Measurements from ENCODE around the gene GADD45G.
A peak's percentile ranks its signal among the peaks of the same experiment; 100 is the strongest.

The GADD45G gene

DNA sequence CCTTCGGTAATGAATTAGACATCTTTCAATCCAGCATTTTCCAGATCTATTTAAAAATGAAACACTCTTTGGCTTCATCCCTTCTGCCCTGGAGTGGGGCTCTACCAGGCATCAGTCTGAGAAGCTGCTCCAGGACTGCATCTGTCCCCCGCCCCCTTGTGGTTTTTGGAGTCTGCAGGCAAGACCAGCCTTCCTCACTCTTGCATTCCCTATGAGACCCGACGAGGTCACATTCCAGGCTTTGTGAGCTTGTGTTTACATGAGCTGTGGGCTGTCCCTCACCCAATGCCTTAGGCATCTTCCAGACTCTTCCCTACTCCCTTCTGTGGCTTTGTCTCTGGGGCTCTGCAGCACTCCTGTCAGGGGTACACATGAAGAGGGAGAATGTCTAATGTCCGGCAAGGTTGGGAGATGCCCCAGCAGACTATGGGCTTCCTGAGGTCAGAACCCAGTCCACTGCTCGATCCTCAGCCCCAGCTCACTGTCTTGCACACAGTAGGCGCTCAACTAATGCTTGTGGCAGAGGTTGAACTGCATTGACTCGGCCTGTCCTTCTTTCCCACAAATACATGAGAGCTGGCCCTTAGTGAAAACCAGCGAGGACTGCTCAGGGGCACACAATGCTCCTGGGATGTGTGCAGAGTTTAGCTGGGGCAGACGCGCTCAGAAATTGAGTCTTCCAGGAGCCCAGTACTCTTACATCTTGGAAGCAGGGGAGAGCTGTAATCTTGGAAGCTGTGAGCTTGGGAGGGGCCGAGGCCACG, 11.7 kb upstream of the GADD45G start:
- DNase-seq (ENCODE audit: low read depth in 2 of 2): no peak

GRCh38 chr9:89593727-89594427, 10.9 kb upstream of the GADD45G start:
- DNase-seq (ENCODE audit: low read depth in 2 of 2): peak in 1 of 2 donors; percentile 46

DNA sequence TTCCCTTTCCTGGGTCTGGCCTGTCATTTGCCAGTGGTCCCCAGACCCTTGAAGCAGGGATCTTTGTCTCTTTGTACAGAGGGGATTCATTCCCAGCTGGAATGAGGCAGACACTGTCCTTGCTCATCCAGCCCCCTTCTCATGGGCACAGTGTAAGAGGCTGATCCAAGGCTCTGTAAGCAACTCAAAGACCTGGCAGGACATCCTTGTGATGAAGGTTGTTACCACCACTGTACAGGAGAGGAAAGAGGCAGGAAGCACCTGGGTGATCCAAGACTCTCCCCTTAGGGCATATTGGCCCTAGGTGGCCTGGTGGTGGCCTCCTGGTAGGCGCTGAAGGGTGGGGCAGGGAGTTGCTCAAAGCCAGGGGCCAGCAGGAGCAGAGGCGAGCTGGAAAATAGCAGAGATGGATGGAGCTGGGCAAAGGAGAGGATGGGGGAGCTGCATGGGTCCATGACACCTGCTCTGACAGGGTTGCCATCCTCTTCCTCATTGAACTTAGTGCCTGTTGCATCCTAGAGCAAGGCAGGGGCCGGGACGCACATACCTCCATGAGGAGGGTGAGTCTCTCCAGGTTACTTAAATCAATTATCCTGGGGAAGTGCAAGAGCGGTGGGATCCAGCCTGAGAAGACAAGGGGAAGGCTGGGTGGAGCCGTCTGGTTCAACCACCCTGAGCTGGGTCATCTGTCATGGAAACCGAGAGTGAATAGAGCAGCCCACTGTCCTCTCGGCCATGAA, 9.8 kb upstream of the GADD45G start:
- no peak for DNase-seq (ENCODE audit: low read depth in 2 of 2)

- no peak for DNase-seq (ENCODE audit: low read depth in 2 of 2)
These were observed 9.2 kb upstream of the GADD45G start for GRCh38 chr9:89595646-89596045.

DNA sequence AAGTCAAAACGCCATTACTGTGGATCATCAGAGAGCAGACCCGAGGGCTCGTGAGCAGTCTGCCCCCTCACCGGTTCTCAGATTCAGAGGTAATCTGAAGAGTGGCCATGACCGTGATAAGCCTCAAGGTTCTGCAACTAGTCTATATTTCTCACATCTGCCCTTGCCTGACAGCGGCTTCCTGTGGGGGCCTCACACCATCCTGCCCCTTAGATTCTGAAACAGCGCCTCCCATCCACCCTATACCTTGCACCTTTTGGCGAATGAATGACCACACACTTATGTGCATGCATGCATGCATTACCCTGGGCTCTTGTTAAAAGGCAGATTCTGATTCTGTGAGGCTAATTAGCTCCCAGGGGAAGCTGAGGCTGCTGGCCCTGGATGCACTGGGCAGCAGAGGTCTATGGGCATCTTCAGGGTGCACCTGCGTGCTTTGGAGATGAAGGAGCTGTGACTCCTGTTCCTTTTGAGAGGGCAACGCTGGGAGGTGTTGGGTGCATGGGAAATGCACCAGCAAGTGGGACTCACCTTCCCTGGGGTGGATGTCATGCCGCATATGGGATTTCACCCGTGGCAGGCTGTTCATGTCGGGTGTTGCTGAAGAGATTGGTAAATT, 7.8 kb upstream of the GADD45G start:
- DNase-seq (ENCODE audit: low read depth in 2 of 2): no peak

DNA sequence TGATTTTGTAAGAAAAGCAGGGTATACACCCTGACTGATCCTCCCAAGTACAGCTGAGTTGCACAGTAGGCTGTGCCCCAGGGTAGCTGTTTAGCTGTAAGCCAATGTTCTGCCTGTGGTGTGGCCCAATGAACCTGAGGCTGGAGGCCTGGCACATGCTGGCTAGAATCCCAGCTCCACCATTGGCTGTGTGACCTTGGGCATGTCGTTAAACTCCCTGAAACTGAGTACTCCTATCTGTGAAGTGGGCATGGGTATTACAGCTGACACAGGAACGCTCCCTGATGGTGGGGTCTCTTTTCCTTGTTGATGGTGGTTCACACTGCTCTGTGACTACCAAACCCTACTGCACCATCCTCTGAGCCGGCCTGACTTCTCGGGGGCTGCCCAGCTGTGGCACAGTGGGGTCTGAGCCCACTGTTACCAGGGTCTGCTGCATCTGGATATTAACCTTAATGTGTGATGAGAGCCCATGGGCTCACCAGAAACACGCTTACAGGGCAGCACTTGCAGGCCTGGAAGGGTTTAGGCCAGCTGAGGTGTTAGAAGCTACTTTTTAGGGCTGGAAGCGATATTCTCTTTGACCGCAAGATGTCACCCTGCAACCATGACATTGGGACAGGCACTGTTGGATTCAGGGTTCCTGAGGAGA, 7.0 kb upstream of the GADD45G start:
- DNase-seq (ENCODE audit: low read depth in 2 of 2): no peak

GRCh38 chr9:89598363-89598713, 6.5 kb upstream of the GADD45G start:
- no peak for DNase-seq (ENCODE audit: low read depth in 2 of 2)

- DNase-seq (ENCODE audit: low read depth in 2 of 2): no peak
These were observed 5.9 kb upstream of the GADD45G start for GRCh38 chr9:89598926-89599325.

- no peak for DNase-seq (ENCODE audit: low read depth in 2 of 2)
These were observed 4.0 kb upstream of the GADD45G start for GRCh38 chr9:89600831-89601230.

DNA sequence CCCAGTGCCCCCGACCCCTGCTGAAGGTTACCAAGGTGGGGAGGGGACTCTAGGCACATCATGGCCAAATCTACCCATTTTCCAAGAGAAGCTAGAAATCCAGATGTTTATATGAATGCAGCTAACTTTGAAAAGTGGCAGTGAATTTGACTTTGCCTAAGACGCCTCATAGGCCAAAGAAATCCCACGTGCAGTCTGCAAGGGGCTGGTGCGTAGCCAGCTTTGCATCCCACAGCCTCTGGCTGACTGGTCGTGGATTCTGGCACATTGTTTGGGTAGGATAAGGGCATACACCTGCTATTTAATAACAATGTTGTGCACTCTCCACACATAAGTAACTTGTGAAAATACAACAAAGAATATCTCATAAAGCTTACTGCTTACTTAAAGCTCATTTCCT, 3.5 kb upstream of the GADD45G start:
- DNase-seq (ENCODE audit: low read depth in 2 of 2): no peak

GRCh38 chr9:89601856-89602562, 2.8 kb upstream of the GADD45G start:
- DNase-seq (ENCODE audit: low read depth in 2 of 2): no peak

- DNase-seq (ENCODE audit: low read depth in 2 of 2): peak; percentile 53 to 75
These were observed 1.6 kb upstream of the GADD45G start for GRCh38 chr9:89602978-89603766.

DNA sequence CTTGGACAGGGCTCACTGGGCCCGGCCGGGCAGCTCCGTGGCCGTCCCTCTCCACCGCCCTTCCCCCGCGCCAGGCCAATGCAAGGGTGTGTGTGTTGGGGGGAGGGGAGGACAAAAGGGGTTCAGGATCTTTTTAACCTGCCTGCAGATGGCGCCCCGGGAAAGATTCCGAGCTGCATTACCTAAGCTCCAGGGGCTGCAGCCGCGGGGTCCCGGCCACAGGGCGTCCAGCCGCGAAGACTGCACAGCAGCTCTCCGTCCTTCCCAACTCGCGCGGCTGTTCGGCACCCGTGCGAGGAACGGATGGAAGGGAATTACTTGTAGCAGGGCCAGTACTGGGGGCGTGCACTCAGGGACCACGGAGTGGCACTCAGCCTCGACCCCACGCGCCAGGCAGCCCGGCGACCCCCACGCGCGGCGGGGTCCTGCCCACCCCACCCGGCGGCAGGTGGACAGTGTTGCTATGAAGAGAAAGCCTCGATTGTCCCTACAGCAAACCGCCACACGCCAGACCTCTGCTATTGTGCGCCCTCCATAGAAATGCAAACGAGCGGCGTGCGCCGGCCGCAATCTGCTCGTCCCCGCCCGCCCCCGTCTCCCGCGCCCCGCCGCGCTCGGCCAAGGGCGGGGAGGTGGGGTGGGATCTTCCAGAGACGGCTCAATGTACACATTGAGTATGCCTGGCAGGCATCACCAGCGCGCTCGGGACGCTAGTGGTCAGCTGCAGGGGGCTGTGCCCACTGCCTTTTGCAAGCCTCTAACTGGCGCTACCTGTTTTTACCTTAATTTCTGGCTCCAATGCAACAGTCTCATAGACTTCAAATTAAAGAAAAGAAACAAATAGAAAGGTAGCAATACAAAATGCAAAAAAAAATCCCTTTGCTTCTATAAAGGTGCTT, 796 bp upstream of the GADD45G start:
- no peak for DNase-seq (ENCODE audit: low read depth in 2 of 2)

DNA sequence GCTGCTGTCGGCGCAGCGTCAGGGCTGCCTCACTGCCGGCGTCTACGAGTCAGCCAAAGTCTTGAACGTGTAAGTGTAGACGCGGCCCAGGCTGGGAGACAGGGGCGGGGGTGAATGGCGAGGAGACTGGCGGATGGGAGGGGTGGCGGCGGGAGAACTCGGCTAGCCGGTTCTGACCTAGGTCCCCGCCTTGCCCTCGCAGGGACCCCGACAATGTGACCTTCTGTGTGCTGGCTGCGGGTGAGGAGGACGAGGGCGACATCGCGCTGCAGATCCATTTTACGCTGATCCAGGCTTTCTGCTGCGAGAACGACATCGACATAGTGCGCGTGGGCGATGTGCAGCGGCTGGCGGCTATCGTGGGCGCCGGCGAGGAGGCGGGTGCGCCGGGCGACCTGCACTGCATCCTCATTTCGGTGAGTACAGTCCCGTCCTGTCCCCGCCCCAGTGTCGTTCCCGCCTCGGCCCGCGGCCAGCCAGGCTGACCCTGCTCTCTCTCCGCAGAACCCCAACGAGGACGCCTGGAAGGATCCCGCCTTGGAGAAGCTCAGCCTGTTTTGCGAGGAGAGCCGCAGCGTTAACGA, 745 bp downstream of the GADD45G start:
- DNase-seq (ENCODE audit: low read depth in 2 of 2): no peak

DNA sequence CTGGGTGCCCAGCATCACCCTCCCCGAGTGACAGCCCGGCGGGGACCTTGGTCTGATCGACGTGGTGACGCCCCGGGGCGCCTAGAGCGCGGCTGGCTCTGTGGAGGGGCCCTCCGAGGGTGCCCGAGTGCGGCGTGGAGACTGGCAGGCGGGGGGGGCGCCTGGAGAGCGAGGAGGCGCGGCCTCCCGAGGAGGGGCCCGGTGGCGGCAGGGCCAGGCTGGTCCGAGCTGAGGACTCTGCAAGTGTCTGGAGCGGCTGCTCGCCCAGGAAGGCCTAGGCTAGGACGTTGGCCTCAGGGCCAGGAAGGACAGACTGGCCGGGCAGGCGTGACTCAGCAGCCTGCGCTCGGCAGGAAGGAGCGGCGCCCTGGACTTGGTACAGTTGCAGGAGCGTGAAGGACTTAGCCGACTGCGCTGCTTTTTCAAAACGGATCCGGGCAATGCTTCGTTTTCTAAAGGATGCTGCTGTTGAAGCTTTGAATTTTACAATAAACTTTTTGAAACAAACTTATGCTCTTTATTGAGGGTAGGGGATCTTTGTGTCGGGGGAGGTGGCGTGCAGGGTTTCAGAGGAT, 1.3 kb downstream of the GADD45G start:
- no peak for DNase-seq (ENCODE audit: low read depth in 2 of 2)

- no peak for DNase-seq (ENCODE audit: low read depth in 2 of 2)
These were observed 2.0 kb downstream of the GADD45G start for GRCh38 chr9:89606624-89607311.

- DNase-seq (ENCODE audit: low read depth in 2 of 2): no peak
These were observed 4.0 kb downstream of the GADD45G start for GRCh38 chr9:89608641-89609335.
